Central memory CD8-positive, alpha-beta T cell (primary cell): Measurements from ENCODE around the gene RAD51B.
A peak's percentile ranks its signal among the peaks of the same experiment; 100 is the strongest.
"Not testable (repeated sequence)": the region's sequence is repeated elsewhere in the genome, so short reads cannot be mapped to it uniquely, and the experiment has no call there.

ENCODE experiments used
- ATAC-seq: fragments of 150-1000 bp; cut with Tn5 transposase; replicated peaks from 2 replicates; pipeline ENCODE4 v1.10.0; 2022; ENCODE audit warnings: mild to moderate bottlenecking, moderate FRiP score, moderate number of reproducible peaks; ENCODE audit not compliant: poor library complexity, severe bottlenecking; ENCODE audit errors: extremely low read depth
- DNase-seq, 2 donors: peaks; one replicate each; pipeline ENCODE4 v3.0.0; 2021; ENCODE audit warnings: low spot score in 2 of 2
- H3K27ac Mint-ChIP-seq: one replicate; pipeline ENCODE4 v1.8.0; 2022; ENCODE audit warnings: low read depth, mild to moderate bottlenecking, moderate library complexity, mixed read lengths
- H3K27me3 Mint-ChIP-seq: one replicate; pipeline ENCODE4 v1.8.0; 2022; ENCODE audit warnings: mixed read lengths
- H3K36me3 Mint-ChIP-seq: one replicate; pipeline ENCODE4 v1.8.0; 2022; ENCODE audit warnings: mild to moderate bottlenecking, moderate library complexity, mixed read lengths; ENCODE audit not compliant: insufficient read depth
- H3K4me1 Mint-ChIP-seq: one replicate; pipeline ENCODE4 v1.8.0; 2022; ENCODE audit warnings: mixed read lengths
- H3K4me3 Mint-ChIP-seq: one replicate; pipeline ENCODE4 v1.8.0; 2022; ENCODE audit warnings: mild to moderate bottlenecking, moderate library complexity, mixed read lengths
- H3K9me3 Mint-ChIP-seq: one replicate; pipeline ENCODE4 v1.8.0; 2022; ENCODE audit warnings: mixed read lengths

RAD51B gene

DNA sequence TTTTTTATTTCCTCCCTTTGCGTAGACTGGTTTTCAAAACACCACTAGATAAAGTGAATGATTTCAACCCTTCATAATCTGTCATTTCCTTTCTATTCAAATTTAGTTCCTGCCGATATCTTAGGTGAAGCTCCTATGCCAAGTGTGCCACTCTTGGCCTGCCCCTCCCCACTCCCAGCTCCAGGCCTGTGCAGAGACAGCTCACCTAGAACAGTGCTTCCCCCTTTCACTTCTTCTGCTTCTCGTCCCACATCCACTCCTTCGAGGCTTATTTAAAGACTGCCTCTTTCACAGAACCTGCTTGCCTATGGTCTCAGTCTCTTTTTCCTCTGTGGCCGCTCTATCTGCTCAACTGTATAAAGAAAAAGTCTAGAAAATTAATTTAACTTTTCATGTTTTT lies 473.8 kb downstream of the RAD51B start:
- Mint-ChIP-seq H3K36me3 (no peaks in the 10 kb centered on the region), H3K4me1 (peaks cover 14% of the 10 kb centered on the region)

DNA sequence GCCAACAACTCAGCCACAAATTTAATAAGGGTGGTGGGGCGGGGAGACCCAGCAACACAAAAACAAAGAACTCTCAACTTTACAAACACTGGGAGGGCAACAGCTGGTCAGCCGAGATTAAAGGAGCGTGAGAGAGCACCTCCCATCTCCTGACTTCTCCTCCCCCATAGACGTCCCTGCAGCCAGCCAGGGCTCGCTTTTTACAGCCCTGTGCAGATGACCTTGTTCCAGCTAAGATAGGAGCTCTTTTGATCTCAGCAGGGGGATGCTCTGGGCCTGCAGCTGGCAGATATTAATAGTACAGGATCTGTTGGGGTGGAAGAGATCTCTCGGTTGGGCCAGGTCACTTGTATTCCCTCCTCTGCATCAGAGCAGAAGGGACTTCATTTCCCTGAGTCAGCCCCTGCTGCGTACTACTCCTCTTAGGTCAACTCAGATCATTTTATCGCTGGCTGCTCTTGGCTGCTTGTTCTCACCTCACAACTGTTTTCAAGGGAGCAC lies 475.8 kb downstream of the RAD51B start:
- DNase-seq (no peak), ATAC-seq (no peak)
- no peak overlapping the region for H3K27ac Mint-ChIP-seq
- no peaks in the 10 kb centered on the region for H3K27me3 Mint-ChIP-seq
- no peaks in the 10 kb centered on the region for H3K36me3 Mint-ChIP-seq
- H3K4me3 Mint-ChIP-seq: no peak overlapping the region
- no peaks in the 10 kb centered on the region for H3K9me3 Mint-ChIP-seq
- peaks cover 14% of the 10 kb centered on the region for H3K4me1 Mint-ChIP-seq

More for the DNA sequence above, 473.8 kb downstream of the RAD51B start:
- Mint-ChIP-seq H3K27me3 (no peaks in the 10 kb centered on the region), H3K4me3 (no peak overlapping the region), H3K9me3 (no peaks in the 10 kb centered on the region), H3K27ac (peak overlapping the region; percentile 16)
- DNase-seq (no peak), ATAC-seq (no peak)

DNA sequence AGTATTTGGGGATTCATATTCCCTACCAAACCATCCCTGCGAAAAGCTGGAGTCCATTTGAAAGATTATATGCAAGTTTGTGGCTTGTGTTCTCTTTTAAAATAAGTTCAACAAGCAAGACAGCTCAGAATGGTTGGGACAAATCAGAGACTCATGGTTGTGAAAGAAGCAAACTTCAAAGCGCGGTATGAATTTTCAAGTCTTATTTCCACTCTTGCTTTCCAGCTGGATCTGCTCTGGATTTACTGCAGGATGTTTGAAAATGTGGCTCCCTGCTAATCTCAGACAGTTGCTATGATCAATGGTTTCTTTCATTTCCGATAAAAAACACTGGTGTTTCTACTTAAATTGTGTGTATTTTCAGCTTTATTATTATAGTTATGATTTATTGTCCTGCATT lies 477.5 kb downstream of the RAD51B start:
- no peak for ATAC-seq
- Mint-ChIP-seq H3K27me3 (no peaks in the 10 kb centered on the region), H3K27ac (no peak overlapping the region), H3K4me1 (peaks cover 14% of the 10 kb centered on the region), H3K36me3 (no peaks in the 10 kb centered on the region), H3K4me3 (no peak overlapping the region), H3K9me3 (peaks cover 2% of the 10 kb centered on the region)
- no peak for DNase-seq

DNA sequence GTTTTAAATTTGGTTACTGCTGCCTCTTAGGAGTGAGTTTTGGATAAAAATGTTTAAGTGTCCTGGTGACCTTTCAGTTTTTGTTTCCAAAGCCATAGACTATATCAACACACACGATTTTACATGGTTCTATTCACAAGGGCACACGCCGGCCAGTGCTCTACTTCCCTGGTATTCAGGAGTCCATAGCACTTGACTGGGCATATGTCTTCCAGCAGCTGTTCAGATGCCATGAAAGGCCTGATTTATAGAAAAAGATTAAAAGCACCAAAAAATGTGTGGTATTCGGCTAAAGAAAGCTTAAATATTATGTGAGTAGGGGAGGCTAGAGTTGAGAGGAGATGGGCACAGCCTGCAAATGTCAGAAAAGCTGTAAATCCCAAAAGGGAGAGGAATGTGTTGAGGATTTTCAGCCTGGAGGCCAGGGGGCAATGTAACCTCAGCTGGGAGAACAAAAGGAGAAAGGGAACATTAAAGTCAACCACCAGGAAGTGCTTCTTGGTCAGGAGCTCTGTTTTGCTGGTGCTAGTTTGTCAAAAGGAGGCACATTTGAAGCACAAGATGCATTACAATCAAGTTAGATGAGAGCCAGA lies 478.4 kb downstream of the RAD51B start:
- Mint-ChIP-seq H3K27me3 (no peaks in the 10 kb centered on the region), H3K36me3 (no peaks in the 10 kb centered on the region), H3K9me3 (peaks cover 6% of the 10 kb centered on the region), H3K4me3 (no peak overlapping the region), H3K27ac (no peak overlapping the region), H3K4me1 (peaks cover 11% of the 10 kb centered on the region)
- no peak for DNase-seq
- ATAC-seq: no peak

DNA sequence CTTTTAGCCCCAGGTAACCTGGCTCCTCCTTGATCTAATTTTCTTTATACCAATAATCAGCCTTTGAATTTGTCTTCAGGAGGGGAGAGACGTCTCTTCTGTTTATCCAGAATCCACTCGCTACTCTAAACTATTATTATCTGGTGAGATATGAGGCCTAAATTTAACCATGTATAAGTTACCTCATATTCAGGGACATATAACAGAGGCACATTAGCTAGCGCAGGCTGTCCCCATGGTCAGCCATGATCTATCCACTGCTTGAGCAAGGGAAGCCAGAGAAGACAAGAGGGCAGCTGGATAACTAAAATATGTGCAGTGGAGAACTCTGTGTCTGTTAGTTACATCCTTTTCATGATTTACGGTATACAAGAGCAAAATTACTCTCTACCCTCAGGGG lies 481.0 kb downstream of the RAD51B start:
- peaks cover 6% of the 10 kb centered on the region for H3K9me3 Mint-ChIP-seq
- H3K4me1 Mint-ChIP-seq: no peaks in the 10 kb centered on the region
- DNase-seq (no peak), ATAC-seq (no peak)
- H3K27ac Mint-ChIP-seq: no peak overlapping the region
- H3K27me3 Mint-ChIP-seq: no peaks in the 10 kb centered on the region
- no peak overlapping the region for H3K4me3 Mint-ChIP-seq
- H3K36me3 Mint-ChIP-seq: no peaks in the 10 kb centered on the region

DNA sequence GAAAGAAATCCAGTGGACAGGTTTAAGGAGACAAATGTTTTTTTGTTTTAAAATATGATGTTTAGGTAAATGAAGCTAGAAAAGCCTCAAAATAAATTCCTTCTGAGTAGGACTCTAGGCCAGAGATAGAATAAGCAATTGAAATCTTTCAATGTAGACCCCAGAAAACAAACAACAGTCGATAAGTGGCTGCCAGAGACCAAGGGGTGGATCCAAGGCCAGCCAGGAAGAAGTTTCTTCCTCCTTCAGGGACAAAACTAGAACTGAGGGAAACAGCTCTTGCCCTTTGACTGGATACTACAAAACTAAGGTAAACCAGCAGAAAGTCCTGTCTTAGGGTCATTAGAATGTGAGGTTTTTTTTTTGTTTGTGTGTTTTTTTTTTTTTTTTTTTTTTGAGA lies 481.6 kb downstream of the RAD51B start:
- Mint-ChIP-seq H3K9me3 (peaks cover 6% of the 10 kb centered on the region), H3K27ac (no peak overlapping the region), H3K4me3 (no peak overlapping the region), H3K27me3 (no peaks in the 10 kb centered on the region), H3K4me1 (no peaks in the 10 kb centered on the region), H3K36me3 (no peaks in the 10 kb centered on the region)
- ATAC-seq: no peak
- no peak for DNase-seq

DNA sequence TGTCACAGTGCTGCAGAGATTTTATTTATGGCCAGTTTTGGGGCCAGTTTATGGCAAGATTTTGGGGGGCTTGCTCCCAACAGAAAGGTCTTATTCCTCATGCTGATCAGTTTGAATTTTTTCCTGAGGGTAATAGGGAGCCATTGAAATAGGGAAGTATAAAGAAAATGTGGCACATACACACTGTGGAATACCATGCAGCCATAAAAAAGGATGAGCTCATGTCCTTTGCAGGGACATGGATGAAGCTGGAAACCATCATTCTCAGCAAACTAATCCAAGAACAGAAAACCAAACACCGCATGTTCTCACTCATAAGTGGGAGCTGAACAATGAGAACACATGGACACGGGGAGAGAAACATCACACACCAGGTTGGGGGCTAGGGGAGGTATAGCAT lies 483.4 kb downstream of the RAD51B start:
- not testable (repeated sequence) for DNase-seq, H3K4me1 Mint-ChIP-seq, H3K9me3 Mint-ChIP-seq, ATAC-seq, H3K36me3 Mint-ChIP-seq, H3K27me3 Mint-ChIP-seq, H3K27ac Mint-ChIP-seq, H3K4me3 Mint-ChIP-seq

DNA sequence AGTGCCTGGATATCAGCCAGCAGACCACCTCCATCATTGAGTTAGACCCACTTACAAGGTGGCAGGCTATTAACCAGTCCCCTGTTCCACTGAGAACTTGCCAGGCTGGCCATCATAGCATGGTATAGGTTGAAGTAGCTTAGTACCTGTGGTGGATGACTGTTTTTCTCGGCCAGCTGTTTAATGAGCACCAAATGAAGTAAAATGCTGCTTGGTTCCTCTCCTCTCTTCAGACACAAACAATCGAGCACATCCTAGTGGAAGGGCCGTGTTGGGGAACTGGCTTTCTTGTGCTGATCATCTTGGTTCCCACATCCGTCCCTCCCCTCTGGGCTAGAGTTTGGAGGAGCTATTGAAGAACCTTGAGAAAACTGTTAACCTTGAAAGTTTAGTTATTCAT lies 486.2 kb downstream of the RAD51B start:
- DNase-seq (no peak), ATAC-seq (no peak)
- Mint-ChIP-seq H3K9me3 (peaks cover 6% of the 10 kb centered on the region), H3K36me3 (no peaks in the 10 kb centered on the region), H3K27ac (no peak overlapping the region), H3K4me3 (no peak overlapping the region), H3K4me1 (no peaks in the 10 kb centered on the region), H3K27me3 (no peaks in the 10 kb centered on the region)

DNA sequence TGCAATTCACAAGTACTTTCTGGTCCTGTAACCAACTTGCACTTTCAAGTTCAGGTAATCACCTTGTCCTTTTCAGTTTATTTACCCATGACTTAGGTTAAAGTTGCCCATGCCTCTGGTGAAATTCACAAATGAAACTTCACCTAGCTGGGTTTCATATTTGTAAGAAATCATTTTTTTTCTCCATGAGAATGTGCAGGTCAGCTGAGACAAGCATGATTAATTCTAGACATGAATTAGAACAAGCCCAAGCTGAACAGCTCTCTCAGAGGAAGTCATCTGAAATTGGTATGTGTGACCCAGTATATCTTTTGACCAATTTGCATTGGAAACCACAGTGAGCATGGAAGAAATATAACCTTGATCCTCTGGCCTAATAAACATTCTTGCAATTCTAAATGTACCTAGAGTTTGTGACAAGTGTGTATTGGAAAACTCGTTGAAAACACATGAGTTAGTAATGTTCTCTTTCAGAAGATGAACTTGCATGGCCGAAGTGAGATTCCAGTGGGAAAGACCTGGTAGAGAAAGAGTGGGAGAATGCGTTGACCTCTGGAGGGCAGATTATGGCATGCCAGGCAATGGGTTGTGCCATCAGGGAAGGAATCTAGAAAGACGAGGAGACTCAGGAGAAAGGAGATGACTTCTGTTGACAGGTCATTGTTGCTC lies 486.8 kb downstream of the RAD51B start:
- H3K4me1 Mint-ChIP-seq: no peaks in the 10 kb centered on the region
- H3K27ac Mint-ChIP-seq: no peak overlapping the region
- H3K4me3 Mint-ChIP-seq: no peak overlapping the region
- no peaks in the 10 kb centered on the region for H3K27me3 Mint-ChIP-seq
- no peak for DNase-seq
- ATAC-seq: no peak
- peaks cover 6% of the 10 kb centered on the region for H3K9me3 Mint-ChIP-seq
- no peaks in the 10 kb centered on the region for H3K36me3 Mint-ChIP-seq

DNA sequence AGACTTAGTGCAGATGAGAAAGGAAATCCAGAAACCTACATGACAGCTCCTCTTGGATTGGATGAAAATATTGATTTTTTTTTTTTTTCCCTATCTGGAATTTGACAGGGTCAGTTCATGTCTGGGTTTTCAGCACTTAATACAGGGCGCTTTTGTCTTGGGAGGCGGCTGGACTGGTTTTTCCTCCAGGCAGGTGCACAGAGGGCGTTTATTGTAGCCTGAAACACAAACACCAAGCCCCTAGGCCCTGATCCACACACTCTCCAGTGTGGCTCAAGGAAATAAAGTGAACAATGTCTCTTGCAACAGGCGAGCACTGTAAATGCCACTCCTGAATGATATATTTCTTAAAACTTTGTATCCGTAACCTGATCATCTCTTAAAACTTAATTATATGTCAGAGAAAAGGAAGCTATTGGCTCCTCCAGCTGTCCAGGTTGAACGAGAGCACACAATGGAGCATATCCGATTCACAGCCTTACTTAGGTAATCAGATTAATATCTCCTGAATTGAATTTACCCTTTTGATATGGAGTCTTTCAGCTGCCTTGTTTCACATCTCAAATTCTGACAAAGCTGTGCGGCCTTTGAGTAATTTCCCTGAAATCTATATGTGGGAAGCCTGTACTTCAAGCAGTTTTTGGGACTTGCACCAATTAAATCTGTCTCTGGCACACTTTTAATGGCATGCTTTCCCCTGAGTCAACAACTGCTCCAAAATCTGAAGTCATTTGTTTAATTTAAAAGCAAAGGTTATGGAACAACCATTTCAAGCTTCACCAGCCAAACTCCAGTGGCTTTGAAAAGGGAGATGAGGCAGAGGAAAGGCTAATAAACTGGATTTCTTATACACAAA lies 487.6 kb downstream of the RAD51B start:
- H3K9me3 Mint-ChIP-seq: peaks cover 3% of the 10 kb centered on the region
- H3K4me1 Mint-ChIP-seq: no peaks in the 10 kb centered on the region
- DNase-seq: no peak
- H3K4me3 Mint-ChIP-seq: no peak overlapping the region
- H3K27me3 Mint-ChIP-seq: no peaks in the 10 kb centered on the region
- H3K27ac Mint-ChIP-seq: no peak overlapping the region
- no peaks in the 10 kb centered on the region for H3K36me3 Mint-ChIP-seq
- ATAC-seq: no peak

DNA sequence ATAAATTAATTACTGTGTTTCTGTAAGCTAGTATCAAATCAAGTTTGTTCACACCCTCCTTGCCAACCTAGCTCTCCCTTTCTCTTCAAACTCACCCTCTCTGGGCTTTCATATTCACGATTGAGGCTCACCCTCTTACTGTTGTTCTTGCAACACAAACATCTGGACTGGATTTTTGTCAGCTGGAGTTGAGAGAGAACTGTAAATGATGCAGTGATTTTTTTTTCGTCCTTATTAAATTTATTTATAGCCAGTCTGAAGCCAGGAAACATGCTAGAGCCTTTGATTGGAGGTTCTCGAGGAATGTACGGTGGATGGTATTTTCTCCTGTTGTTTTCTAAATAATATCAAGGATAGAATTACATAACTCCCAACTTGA lies 488.2 kb downstream of the RAD51B start:
- no peaks in the 10 kb centered on the region for H3K9me3 Mint-ChIP-seq
- DNase-seq (no peak), ATAC-seq (no peak)
- no peak overlapping the region for H3K27ac Mint-ChIP-seq
- no peak overlapping the region for H3K4me3 Mint-ChIP-seq
- H3K4me1 Mint-ChIP-seq: no peaks in the 10 kb centered on the region
- no peaks in the 10 kb centered on the region for H3K27me3 Mint-ChIP-seq
- H3K36me3 Mint-ChIP-seq: no peaks in the 10 kb centered on the region

DNA sequence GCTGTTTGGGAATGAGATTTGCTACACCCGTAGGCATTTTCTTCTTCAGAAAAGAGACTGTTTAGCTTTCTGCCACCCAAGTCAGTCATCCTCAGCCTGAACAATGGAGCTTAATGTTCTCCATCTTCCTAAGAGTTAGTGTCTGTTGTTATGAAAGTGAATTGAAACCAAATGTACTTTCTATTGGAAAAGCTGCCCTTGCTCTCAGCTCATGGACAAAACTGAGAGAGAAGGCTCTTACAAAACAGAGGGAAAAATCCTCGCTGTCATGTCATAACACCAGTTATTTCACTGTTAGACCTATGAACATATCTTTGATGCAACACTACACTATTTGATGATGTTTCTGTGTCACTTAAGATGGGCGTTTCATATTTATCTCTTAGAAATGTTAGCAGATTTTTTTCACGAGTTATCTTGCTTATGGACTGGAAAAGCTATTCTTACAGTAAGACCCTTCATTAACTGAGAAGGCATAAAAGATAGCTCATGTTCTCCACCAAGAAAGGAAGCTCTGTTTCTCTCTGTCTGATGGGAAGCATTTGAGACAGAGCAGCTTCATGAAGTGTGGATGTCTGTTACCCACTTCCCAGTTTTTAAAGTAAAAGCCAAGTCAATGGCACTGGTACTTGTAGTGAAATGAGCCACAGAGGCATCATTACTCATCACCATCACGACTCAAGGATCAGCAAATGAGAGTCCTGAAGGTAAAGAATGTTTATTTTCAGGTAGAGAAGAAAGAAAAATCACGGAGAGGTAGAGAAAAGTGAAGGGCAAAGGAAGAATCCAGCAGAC lies 489.3 kb downstream of the RAD51B start:
- DNase-seq (no peak), ATAC-seq (no peak)
- Mint-ChIP-seq H3K4me3 (no peak overlapping the region), H3K4me1 (no peaks in the 10 kb centered on the region), H3K36me3 (no peaks in the 10 kb centered on the region), H3K27me3 (no peaks in the 10 kb centered on the region), H3K27ac (no peak overlapping the region), H3K9me3 (no peaks in the 10 kb centered on the region)
